Right lung (tissue), 5 donors: Measurements from ENCODE around the gene LRRC7. TPM values are rescaled to one million over a fixed set of nuclear protein-coding genes. Genes with fewer than 3 reads are reported as not detected.
"Not testable (repeated sequence)": the region's sequence is repeated elsewhere in the genome, so short reads cannot be mapped to it uniquely, and the experiment has no call there.

Experiments
- DNase-seq, 2 donors: peaks; one replicate each; pipeline ENCODE4 v3.0.0-alpha.2; 2013
- polyA plus RNA-seq, 5 donors: library from polyadenylated mRNA; unstranded; fragments of 120-200 nt; gene quantifications; one replicate each; pipeline versions ENCODE4 v1.2.1 to v1.2.3, GENCODE V29; 2013; ENCODE audit warnings: inconsistent platforms in 1 of 5, low replicate concordance in 1 of 5; ENCODE audit not compliant: insufficient read length in 5 of 5, insufficient read depth in 1 of 5

Gene LRRC7
- polyA plus RNA-seq, 5 donors, result 4.4 to 6.4 (median 5.5) TPM

GRCh38 chr1:69863704-69864103 lies 296.0 kb downstream of the LRRC7 start:
- no peak for DNase-seq

DNA sequence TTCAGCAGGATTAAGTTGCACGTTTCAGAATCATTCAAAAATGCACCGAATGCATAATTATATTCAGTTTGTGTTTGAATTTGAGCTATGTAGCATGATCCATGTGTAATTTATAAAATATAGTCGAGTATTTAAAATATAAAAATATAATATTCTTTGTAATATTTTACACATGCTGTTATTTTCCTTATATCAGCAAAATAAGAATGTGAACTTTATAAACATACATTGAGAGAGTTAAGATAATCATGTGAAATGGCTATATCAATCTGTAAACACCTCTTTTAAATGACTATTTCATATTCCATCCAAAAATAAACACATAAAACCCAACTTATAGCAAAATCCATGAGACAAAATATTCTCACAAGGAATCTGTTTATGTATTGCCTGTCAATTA lies 303.7 kb downstream of the LRRC7 start:
- DNase-seq, result no peak

- no peak for DNase-seq
Observed at GRCh38 chr1:69878338-69878737, 310.6 kb downstream of the LRRC7 start.

GRCh38 chr1:69888016-69888415 lies 320.3 kb downstream of the LRRC7 start:
- not testable (repeated sequence) for DNase-seq

GRCh38 chr1:69888657-69889056 lies 320.9 kb downstream of the LRRC7 start:
- DNase-seq, result no peak

DNA sequence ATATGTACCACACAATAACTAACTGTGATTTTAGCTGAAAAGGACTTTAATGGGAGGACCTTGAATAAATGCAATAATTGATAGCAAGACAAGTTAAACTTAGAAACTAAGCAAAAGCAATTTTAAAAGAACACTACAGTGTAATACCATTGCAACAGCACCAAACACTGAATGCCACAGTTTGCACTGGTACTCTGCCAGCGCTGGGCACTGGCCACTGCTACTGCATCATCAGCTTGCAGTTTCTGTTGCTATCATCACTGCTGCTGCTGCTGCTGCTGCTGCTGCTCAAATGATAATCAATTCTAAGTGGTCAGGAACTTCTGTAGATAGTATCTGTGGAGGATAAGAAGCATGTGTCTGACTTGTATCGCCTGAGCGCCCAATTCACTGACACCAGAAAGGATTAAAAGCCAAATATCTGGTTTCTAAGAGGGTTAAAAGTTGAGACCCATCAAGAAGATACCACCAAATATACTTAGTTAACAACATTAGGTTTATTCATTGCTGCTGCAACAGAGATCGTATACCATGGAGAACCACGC lies 330.8 kb downstream of the LRRC7 start:
- DNase-seq, result no peak

GRCh38 chr1:69911301-69911801 lies 343.6 kb downstream of the LRRC7 start:
- no peak for DNase-seq

- DNase-seq, result peak; percentile 82 to 84
Observed at GRCh38 chr1:69913977-69914376, 346.3 kb downstream of the LRRC7 start.

GRCh38 chr1:69914976-69915765 lies 347.4 kb downstream of the LRRC7 start:
- DNase-seq, result peak; percentile 46 to 49

DNA sequence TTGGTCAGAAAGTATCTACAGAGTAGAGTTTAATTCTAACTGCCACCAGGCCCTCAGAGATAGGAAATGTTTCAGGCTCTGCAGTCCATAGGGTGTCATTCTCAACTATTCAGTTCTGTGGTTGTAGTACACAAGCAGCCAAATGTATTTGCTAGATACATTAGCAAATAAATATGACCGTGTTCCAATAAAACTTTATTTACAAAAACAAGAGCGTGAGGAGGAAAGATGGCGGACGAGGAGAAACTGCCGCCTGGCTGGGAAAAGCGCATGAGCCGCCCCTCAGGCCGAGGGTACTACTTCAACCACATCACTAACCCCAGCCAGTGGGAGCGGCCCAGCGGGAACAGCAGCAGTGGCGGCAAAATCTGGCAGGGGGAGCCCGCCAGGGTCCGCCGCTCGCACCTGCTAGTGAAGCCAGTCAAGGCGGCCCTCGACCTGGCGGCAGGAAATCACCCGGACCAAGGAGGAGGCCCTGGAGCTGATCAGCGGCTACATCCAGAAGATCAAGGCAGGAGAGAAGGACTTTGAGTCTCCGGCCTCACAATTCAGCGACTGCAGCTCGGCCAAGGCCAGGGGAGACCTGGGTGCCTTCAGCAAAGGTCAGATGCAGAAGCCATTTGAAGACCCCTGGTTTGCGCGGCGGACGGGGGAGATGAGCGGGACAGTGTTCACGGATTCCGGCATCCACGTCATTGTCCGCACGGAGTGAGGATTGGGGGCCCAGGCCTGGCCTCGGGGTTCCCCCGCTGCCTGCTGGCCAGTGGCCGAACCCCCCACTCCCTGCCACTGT lies 351.6 kb downstream of the LRRC7 start:
- no peak for DNase-seq

GRCh38 chr1:69919922-69920273 lies 352.2 kb downstream of the LRRC7 start:
- no peak for DNase-seq

DNA sequence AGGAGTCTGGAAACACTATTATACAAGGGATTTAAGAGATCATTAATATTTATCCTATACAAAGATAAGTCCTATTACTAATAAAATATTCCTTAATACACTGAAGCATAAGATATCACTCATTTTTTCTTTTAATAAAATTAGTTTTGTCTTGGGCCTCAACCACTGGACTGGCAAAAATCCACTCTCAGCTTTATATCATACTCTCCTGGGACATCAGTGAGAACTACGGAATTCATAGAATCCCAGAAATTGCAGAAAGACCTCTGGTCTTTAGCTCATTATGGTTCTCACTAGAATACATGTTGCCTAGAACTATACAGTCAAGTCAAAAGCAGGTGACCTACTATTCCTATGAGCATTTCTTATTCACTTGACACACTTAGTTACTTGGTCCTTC lies 352.7 kb downstream of the LRRC7 start:
- DNase-seq, result no peak

DNA sequence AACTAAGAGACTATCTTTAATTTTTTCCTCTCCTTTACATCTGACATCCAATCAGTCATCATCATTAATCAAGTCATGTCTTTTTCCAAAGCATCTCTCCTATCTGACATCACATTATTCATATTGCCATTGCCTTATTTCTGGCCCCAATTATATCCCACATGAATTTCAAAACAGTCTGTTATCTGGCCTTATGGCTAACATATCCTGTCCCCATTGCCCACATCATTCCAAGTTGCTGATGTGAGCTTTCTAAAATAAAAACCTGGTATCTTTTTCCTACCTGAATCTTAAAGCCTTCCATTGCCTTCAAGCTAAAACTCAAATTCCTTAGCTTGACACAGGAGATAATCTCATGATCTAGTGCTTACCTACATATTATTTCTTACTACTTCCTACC lies 353.8 kb downstream of the LRRC7 start:
- DNase-seq, result no peak

GRCh38 chr1:69928234-69928633 lies 360.5 kb downstream of the LRRC7 start:
- not testable (repeated sequence) for DNase-seq

DNA sequence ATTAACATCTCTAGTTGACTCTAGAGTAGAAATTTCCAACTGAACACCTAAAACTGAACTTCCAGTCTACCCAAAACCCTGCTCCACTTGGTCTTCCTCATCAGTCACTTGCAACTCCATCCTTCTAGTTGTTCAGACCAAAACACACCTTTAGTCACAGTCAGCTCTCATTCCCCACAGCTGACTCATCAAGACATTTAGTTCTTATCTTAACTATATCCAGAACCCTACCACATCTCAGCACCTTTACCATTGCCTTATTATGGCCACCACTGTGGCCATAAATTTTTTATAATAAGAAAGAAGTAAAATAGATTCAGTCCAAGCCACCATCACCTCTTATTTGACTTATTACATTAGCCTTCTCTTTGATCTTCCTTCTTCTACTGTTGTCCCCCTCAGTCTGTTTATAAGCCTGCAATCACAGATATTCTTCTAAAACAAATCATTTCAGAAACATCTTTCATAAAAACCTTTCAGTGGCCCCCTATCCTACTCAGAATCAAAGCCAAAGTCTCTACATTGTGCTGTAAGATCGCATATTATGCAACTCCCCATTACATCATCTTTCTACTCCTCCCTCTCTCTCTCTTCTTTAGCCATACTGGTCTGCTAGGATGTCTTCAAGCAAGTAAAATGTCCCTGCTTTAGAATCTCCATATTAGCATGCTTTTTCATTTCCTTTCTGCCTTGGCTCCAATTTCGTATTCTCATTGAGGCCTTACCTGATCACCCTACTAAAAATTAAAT lies 361.8 kb downstream of the LRRC7 start:
- DNase-seq, result no peak

GRCh38 chr1:69930396-69930795 lies 362.7 kb downstream of the LRRC7 start:
- no peak for DNase-seq

DNA sequence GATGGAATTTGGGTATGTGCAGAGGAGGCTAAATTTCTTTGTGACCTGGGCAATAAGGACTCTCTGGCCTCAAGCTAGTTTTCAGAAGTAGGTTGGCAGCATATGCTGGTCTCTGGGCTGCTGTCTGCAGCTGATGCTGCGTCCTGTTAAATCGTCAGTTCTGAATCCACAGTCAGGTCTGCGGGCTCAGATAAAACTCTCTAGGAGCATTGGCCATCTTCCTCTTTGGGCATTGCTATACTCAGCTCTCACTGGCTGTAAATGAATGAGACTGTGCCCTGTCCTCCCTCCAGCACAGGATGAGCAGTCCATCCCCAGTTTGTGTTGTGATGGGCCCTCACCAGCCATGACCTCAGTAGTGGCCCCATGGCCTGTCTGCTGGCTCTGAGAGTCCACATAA lies 365.0 kb downstream of the LRRC7 start:
- no peak for DNase-seq

DNA sequence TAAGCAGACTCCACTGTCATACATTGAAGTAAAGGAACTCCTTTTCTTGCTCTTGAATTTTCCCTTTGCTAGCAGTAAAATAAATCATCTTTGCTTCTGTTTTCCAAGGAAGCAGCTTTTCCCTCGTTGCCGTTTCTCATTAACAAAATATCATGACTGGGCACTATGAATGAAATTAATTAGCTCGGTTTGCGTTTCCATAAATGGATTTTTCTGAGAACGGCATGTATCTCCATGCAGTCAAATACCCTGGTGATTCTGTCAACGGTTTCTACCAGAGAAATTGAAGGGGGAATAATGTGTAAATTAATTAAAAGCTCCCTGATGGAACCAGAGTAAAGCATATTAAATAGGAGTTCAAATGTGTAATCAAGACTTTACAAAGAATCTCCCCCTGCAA lies 372.5 kb downstream of the LRRC7 start:
- no peak for DNase-seq

- DNase-seq, result no peak
Observed at GRCh38 chr1:69940816-69941215, 373.1 kb downstream of the LRRC7 start.

DNA sequence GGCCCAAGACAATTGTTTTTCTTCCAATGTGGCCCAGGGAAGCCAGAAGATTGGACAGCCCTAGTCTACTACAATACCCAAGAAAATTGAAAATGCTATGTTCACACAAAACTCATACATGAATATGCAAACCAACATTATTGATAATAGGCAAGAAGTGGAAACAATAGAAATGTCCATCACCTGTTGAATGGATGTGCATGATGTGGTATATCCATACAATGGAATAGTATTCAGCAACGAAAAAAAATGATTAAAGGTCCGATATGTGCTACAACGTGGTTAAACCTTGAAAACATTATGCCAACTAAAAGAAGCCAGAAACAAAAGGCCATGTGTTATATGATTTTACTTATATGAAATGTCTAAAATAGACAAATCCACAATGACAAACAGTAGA lies 375.3 kb downstream of the LRRC7 start:
- DNase-seq, result no peak

- no peak for DNase-seq
Observed at GRCh38 chr1:69946935-69947334, 379.2 kb downstream of the LRRC7 start.

DNA sequence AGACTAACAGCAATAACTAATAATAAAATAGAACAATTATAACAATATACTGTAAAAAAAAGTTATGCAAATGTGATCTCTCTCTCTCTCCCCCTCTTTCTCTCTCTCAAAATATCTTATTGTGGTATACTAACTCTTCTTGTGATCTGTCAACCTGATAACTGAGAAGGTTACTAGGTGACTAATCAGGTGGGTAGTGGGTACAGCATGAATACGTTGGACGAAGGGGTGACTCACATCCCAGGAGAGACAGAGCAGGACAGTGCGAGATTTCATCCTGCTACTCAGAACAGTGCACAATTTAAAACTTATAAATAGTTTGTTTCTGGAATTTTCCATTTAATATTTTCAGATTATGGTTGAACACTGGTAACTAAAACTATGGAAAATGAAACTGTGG lies 380.1 kb downstream of the LRRC7 start:
- no peak for DNase-seq
